IMR-90 (cell line): ENCODE results near the gene NELL1. TPM values are rescaled to one million over a fixed set of nuclear protein-coding genes. Genes with fewer than 3 reads are reported as not detected.

Source experiments
- ATAC-seq: fragments of 200-7000 bp; cut with Tn5 transposase; 2 replicates; pipeline ENCODE4 v1.9.1; 2020; ENCODE audit warnings: low read depth, mild to moderate bottlenecking, moderate library complexity
- BruUV-seq: library from RNA; stranded (reverse); fragments of 400-500 nt; replicated peaks from 2 replicates; lab custom pipeline; 2021; lab: Mats Ljungman, UMichigan
- CTCF ChIA-PET: fragments of 300-600 bp; formaldehyde crosslinking; extraction: SDS; loops from one replicate; lab custom pipeline; 2021; ENCODE audit warnings: antibody characterized with exemption; lab: Yijun Ruan, JAX
- POLR2A ChIA-PET: fragments of 300-600 bp; sonication (Branson Sonifier 250); formaldehyde crosslinking; loops from one replicate; lab custom pipeline; 2022; ENCODE audit warnings: antibody characterized with exemption; ENCODE audit not compliant: unreplicated experiment; lab: Charles Lee
- DNase-seq: peaks from one replicate; pipeline ENCODE4 v3.0.0; 2013
- H2AFZ ChIP-seq: replicated peaks from 2 replicates; pipeline ENCODE3; 2013; ENCODE audit warnings: low read length, mild to moderate bottlenecking; ENCODE audit not compliant: poor library complexity
- H2AK5ac ChIP-seq: 2 replicates; pipeline ENCODE4 v1.6.1; 2013; ENCODE audit warnings: low read depth, low read length, inconsistent platforms
- H2AK9ac ChIP-seq: replicated peaks from 2 replicates; pipeline ENCODE3; 2013; ENCODE audit warnings: mild to moderate bottlenecking, low read depth, low read length, moderate library complexity; ENCODE audit not compliant: poor library complexity
- H2BK120ac ChIP-seq: 2 replicates; pipeline ENCODE4 v1.6.1; 2013; ENCODE audit warnings: low read depth, low read length, inconsistent platforms
- H2BK15ac ChIP-seq: 3 replicates; pipeline ENCODE4 v1.6.1; 2013; ENCODE audit warnings: low read depth, low read length, inconsistent platforms
- H2BK20ac ChIP-seq: 2 replicates; pipeline ENCODE4 v1.6.1; 2013; ENCODE audit warnings: low read depth, mild to moderate bottlenecking, inconsistent platforms, low read length, moderate library complexity
- H2BK5ac ChIP-seq: 2 replicates; pipeline ENCODE4 v1.6.1; 2013; ENCODE audit warnings: mild to moderate bottlenecking, low read depth, low read length, inconsistent platforms; ENCODE audit not compliant: poor library complexity, severe bottlenecking
- H3K14ac ChIP-seq: replicated peaks from 2 replicates; pipeline ENCODE4 v1.6.1; 2013; ENCODE audit warnings: low read depth, low read length, inconsistent platforms
- H3K18ac ChIP-seq: 2 replicates; pipeline ENCODE4 v1.6.1; 2013; ENCODE audit warnings: low read depth, low read length, control low read depth
- H3K23ac ChIP-seq: 2 replicates; pipeline ENCODE4 v1.6.1; 2013; ENCODE audit warnings: low read depth, low read length, inconsistent platforms
- H3K27ac ChIP-seq: 2 replicates; pipeline ENCODE4 v1.5.1; 2013; ENCODE audit warnings: mild to moderate bottlenecking, control low read depth, low read length; ENCODE audit not compliant: insufficient read depth
- H3K27me3 ChIP-seq: 2 replicates; pipeline ENCODE4 v1.6.1; 2013; ENCODE audit warnings: low read length; ENCODE audit not compliant: control insufficient read depth, insufficient read depth
- H3K36me3 ChIP-seq: 2 replicates; pipeline ENCODE4 v1.6.1; 2013; ENCODE audit warnings: low read length, mixed read lengths; ENCODE audit not compliant: control insufficient read depth, insufficient read depth
- H3K4ac ChIP-seq: 2 replicates; pipeline ENCODE4 v1.6.1; 2013; ENCODE audit warnings: low read depth, low read length, inconsistent platforms
- H3K4me1 ChIP-seq: 2 replicates; pipeline ENCODE4 v1.6.1; 2013; ENCODE audit warnings: low read length, mixed read lengths; ENCODE audit not compliant: control insufficient read depth, insufficient read depth
- H3K4me2 ChIP-seq: 2 replicates; pipeline ENCODE4 v1.6.1; 2013; ENCODE audit warnings: low read depth, mild to moderate bottlenecking, control low read depth, low read length, moderate library complexity
- H3K4me3 ChIP-seq: 2 replicates; pipeline ENCODE4 v1.5.1; 2013; ENCODE audit warnings: low read depth, mild to moderate bottlenecking, control low read depth, low read length, moderate library complexity; ENCODE audit not compliant: insufficient read depth
- H3K56ac ChIP-seq: 2 replicates; pipeline ENCODE4 v1.6.1; 2013; ENCODE audit warnings: low read length, inconsistent platforms; ENCODE audit not compliant: insufficient read depth; ENCODE audit errors: extremely low read depth
- H3K79me1 ChIP-seq, 2 experiments: 2 replicates each; pipeline ENCODE4 v1.6.1; 2013; ENCODE audit warnings: low read length in 2 of 2, inconsistent platforms in 1 of 2, low read depth in 1 of 2
- H3K9ac ChIP-seq: 2 replicates; pipeline ENCODE4 v1.6.1; 2013; ENCODE audit warnings: low read depth, low read length, control low read depth
- H3K9me1 ChIP-seq: 2 replicates; pipeline ENCODE4 v1.6.1; 2013; ENCODE audit warnings: low read length, inconsistent platforms; ENCODE audit not compliant: insufficient read depth
- H3K9me3 ChIP-seq: 2 replicates; pipeline ENCODE4 v1.6.1; 2013; ENCODE audit warnings: low read length; ENCODE audit not compliant: control insufficient read depth, insufficient read depth
- H4K20me1 ChIP-seq: 2 replicates; pipeline ENCODE4 v1.6.1; 2013; ENCODE audit warnings: low read length, inconsistent platforms; ENCODE audit not compliant: insufficient read depth
- H4K5ac ChIP-seq: 2 replicates; pipeline ENCODE4 v1.6.1; 2013; ENCODE audit warnings: mild to moderate bottlenecking, low read depth, low read length, control low read depth
- H4K8ac ChIP-seq, 2 experiments: 2 replicates each; pipeline ENCODE4 v1.6.1; 2013; ENCODE audit warnings: low read depth in 2 of 2, low read length in 2 of 2, control low read depth in 1 of 2, inconsistent platforms in 1 of 2
- H4K91ac ChIP-seq: 2 replicates; pipeline ENCODE4 v1.6.1; 2013; ENCODE audit warnings: low read depth, low read length, inconsistent platforms; ENCODE audit not compliant: insufficient read depth
- FOS ChIP-seq: fragments of 150-350 bp; IDR thresholded peaks from 2 replicates; pipeline ENCODE4 v1.6.1; 2016; ENCODE audit warnings: low read depth, low read length
- RAD21 ChIP-seq: IDR thresholded peaks from 2 replicates; pipeline ENCODE4 v1.6.1; 2012; ENCODE audit warnings: low read length, improper control_type of control experiment
- RCOR1 ChIP-seq: IDR thresholded peaks from 2 replicates; pipeline ENCODE4 v1.6.1; 2012; ENCODE audit warnings: mild to moderate bottlenecking, low read length, improper control_type of control experiment; ENCODE audit not compliant: insufficient replicate concordance
- RFX5 ChIP-seq: IDR thresholded peaks from 2 replicates; pipeline ENCODE4 v1.8.0; 2012; ENCODE audit warnings: low read depth, mild to moderate bottlenecking, low read length, moderate library complexity
- dilution Hi-C: fragments of 300-500 bp; cut with HindIII; formaldehyde crosslinking; loops from one replicate; pipeline ENCODE4 v1.14.3; 2018; ENCODE audit warnings: low sequenced_read_pairs; ENCODE audit not compliant: unreplicated experiment
- in situ Hi-C: fragments of 300-500 bp; cut with MboI; formaldehyde crosslinking; loops from 3 replicates; pipeline ENCODE4 v1.14.3; 2019; ENCODE audit warnings: low sequenced_read_pairs, inconsistent platforms, mixed read lengths
- intact Hi-C: fragments of 100-400 bp; cut with micrococcal nuclease; formaldehyde crosslinking; loops from 2 replicates; pipeline ENCODE4 v1.10.0; 2022
- polyA plus RNA-seq, 3 experiments: library from polyadenylated mRNA; depleted of rRNA; stranded (reverse); fragments of >200 nt; gene quantifications; 2 replicates each; pipeline ENCODE4 v1.2.3, GENCODE V29; 2012; ENCODE audit warnings: low replicate concordance in 1 of 3
- total RNA-seq: library from RNA; depleted of rRNA; stranded (reverse); fragments of >200 nt; gene quantifications from 2 replicates; pipeline ENCODE4 v1.2.3, GENCODE V29; 2012
- TF ChIP-seq, protein P1 (sequence below): fragments of 150-350 bp; IDR thresholded peaks from 2 replicates; pipeline ENCODE4 v1.6.1; 2016; ENCODE audit warnings: low read depth, mild to moderate bottlenecking, low read length, moderate library complexity, borderline replicate concordance

The NELL1 gene
- total and polyA plus RNA-seq, 2 of the 4 experiments (the other 2 are of a cell fraction): not detected

DNA sequence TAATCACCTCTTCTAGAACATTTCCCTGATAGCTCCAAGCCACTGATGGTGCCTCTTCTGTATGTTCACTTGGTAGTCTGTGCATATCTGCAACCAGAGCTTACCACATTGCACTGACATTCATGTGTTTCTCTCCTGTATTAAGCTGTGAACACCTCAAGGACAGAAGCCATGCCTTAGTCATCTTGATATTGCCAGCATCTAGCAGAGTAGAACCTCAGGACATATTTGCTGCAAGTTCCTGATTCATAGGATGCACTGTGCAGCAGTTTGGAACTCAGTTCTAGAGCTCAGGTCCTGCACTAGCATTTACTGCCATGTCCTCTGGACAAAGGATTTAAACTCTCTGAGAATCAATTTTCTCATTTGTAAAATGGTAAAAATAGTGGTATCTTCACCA lies 801.1 kb downstream of the NELL1 start:
- BruUV-seq: no TSS peak
- no peak overlapping the region for H2BK120ac ChIP-seq
- peaks cover 9% of the 10 kb centered on the region for H3K9me3 ChIP-seq
- H3K4me3 ChIP-seq: no peak overlapping the region
- no peak overlapping the region for H3K4me2 ChIP-seq
- H4K8ac ChIP-seq: no peak overlapping the region
- ChIA-PET CTCF (no interaction called here), POLR2A (no interaction called here)
- H2AK5ac ChIP-seq: no peak overlapping the region
- no peaks in the 10 kb centered on the region for H3K79me1 ChIP-seq
- H3K36me3 ChIP-seq: no peaks in the 10 kb centered on the region
- TF ChIP-seq FOS: no peak
- TF ChIP-seq RCOR1: no peak
- no peak for TF ChIP-seq RFX5
- no peak for TF ChIP-seq RAD21
- TF ChIP-seq, protein P1, sequence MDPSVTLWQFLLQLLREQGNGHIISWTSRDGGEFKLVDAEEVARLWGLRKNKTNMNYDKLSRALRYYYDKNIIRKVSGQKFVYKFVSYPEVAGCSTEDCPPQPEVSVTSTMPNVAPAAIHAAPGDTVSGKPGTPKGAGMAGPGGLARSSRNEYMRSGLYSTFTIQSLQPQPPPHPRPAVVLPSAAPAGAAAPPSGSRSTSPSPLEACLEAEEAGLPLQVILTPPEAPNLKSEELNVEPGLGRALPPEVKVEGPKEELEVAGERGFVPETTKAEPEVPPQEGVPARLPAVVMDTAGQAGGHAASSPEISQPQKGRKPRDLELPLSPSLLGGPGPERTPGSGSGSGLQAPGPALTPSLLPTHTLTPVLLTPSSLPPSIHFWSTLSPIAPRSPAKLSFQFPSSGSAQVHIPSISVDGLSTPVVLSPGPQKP: no peak
- no peak for ATAC-seq
- no peak overlapping the region for H2AFZ ChIP-seq
- no peaks in the 10 kb centered on the region for H4K20me1 ChIP-seq
- DNase-seq: no peak
- H3K27me3 ChIP-seq: no peaks in the 10 kb centered on the region
- H3K18ac ChIP-seq: no peak overlapping the region
- H4K5ac ChIP-seq: no peak overlapping the region
- no peak overlapping the region for H3K4ac ChIP-seq
- H4K91ac ChIP-seq: no peak overlapping the region
- no peak overlapping the region for H3K27ac ChIP-seq
- no peak overlapping the region for H2BK20ac ChIP-seq
- in situ Hi-C loops (no loop called here), intact Hi-C loops (no loop called here), dilution Hi-C loops (no loop called here)
- H3K14ac ChIP-seq: no peak overlapping the region
- no peak overlapping the region for H2BK15ac ChIP-seq
- H3K4me1 ChIP-seq: no peaks in the 10 kb centered on the region
- H3K23ac ChIP-seq: no peak overlapping the region
- H2BK5ac ChIP-seq: no peak overlapping the region
- H3K56ac ChIP-seq: no peak overlapping the region
- no peaks in the 10 kb centered on the region for H3K9me1 ChIP-seq
- no peak overlapping the region for H2AK9ac ChIP-seq
- no peak overlapping the region for H3K9ac ChIP-seq
